GM15510 (cell line): ENCODE data around the gene ENTREP3.

Experiments
- POLR2A ChIP-seq: IDR thresholded peaks from 3 replicates; pipeline ENCODE4 v1.6.1; 2011; ENCODE audit warnings: borderline replicate concordance; ENCODE audit not compliant: insufficient read length; ENCODE audit errors: extremely low read depth

The ENTREP3 gene, protein sequence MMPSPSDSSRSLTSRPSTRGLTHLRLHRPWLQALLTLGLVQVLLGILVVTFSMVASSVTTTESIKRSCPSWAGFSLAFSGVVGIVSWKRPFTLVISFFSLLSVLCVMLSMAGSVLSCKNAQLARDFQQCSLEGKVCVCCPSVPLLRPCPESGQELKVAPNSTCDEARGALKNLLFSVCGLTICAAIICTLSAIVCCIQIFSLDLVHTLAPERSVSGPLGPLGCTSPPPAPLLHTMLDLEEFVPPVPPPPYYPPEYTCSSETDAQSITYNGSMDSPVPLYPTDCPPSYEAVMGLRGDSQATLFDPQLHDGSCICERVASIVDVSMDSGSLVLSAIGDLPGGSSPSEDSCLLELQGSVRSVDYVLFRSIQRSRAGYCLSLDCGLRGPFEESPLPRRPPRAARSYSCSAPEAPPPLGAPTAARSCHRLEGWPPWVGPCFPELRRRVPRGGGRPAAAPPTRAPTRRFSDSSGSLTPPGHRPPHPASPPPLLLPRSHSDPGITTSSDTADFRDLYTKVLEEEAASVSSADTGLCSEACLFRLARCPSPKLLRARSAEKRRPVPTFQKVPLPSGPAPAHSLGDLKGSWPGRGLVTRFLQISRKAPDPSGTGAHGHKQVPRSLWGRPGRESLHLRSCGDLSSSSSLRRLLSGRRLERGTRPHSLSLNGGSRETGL

GRCh38 chr1:155255243-155256007 lies at the start of gene ENTREP3:
TSS of gene ENTREP3 (minus strand) at chr1:155255483. CDS start at chr1:155254877, 606 bp downstream.
- peak; percentile 65 for TF ChIP-seq POLR2A

DNA sequence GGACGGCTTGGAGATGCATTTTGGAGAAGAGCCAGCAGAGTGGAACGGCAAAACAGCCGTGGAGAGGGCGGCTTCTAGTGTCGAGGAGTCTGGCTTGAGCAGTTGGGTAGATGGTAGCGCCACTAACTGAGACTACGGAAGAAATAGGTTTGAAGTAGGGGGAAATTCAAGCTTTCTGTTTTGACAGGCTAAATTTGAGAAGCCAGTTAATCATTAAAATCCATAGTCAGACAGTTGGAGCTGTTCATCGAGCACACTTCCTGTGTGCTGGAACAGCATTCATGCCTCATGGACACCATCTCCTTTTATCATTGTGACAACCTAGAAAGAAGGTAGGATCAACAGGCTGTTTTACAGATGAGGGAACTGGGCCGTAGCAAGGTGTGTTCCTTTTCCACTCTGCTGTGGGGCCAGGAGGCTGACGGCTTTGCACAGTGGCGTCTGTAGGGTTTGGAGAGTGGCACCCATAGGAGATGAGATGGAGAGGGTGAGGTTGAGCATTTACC lies 49.3 kb upstream of the ENTREP3 start:
- no peak for TF ChIP-seq POLR2A

GRCh38 chr1:155301342-155301841 lies 46.1 kb upstream of the ENTREP3 start, which contains the start of gene PKLR:
TSS of gene PKLR (minus strand) at chr1:155301438. CDS start at chr1:155301395, 43 bp downstream.
- no peak for TF ChIP-seq POLR2A

DNA sequence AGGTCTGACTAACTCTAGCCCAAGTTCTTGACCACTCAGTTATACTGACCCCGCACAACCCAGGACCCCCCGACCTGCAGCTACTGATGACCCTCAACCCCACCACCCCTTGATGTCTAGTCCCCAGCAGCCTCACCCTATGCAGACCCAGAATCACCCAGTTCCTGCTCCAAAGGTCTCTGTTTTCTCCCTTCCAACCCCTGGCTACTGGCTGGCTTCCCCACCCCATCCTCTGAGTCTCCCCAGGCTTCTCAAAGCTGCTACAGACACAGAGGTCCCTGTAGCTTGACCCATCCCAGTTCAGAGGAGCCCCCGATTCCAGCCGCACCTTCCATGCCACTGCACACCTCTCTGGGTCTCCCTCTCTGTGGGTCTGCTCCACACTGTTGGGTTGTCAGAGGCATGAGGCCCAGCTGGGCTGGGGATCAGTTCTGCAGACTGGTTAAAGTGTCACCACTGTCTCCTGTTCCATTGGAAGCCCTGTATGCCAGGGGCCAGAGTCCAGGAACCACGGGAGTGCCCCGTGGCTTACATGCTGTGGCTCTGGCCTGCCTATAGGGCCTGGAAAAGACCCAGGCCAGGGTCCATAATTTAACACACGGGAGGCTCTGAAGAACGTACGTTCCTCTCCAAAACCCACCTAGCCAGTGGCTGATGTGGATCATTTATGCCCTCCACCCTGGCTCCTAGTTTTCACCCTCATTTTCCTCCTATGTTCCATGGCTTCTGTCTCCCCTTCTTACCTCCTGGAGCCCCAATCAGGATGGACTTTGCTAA lies 45.5 kb upstream of the ENTREP3 start:
- no peak for TF ChIP-seq POLR2A

DNA sequence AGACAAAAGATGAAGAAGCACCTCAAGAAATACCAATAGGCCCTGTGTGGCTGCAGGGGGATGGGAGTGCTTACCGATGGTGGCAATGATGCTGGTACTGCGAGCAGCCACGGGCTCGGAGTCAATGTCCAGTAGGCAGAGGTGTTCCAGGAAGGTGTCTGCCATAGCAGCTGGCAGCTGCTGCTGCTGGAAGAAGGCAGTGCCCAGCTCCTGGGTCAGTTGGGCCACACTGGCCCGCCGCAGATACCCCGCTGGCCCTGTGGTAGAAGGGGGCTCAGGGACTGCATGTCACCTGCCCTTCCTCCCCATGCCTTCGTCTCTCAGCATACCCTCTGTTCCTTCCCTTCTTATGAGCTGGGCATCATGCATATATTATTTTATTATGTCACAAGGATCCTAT lies 44.7 kb upstream of the ENTREP3 start:
- TF ChIP-seq POLR2A: no peak

DNA sequence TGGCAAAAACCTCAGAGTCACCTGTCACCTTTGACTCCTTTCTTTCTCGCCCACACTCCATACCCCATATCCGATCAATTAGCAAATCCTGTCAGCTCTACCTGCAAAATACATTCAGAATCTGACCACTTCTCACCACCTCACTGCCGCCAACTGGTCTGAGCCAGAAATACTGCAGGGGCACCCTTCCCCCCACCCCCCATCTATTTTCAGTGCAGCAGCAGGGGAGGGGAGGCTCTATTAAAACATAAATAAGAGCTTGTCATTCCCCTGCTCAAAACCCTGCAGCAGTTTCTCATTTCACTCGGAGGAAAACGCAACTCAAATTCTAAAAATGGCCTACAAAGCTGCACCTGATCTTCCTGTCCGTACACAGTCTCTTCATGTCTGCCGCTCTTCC lies 42.1 kb upstream of the ENTREP3 start:
- no peak for TF ChIP-seq POLR2A

DNA sequence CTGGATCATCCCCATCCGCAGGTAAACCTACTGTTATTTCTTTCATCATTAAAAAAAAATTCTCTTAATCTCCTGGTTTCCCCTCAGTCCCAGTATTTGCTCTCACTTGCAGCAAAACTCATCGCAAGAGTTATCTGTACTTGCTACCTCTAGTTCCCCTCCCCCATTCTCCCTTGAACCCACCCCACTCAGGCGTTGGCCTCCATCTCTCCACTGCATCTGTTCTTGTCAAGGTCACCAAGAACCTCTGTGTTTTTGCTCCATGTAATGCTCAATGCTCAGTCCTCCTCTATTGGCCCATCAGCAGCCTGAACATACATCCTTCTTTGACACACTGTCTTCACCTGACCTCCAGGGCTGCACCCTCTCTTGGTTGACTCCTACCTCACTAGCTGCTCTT lies 41.4 kb upstream of the ENTREP3 start:
- TF ChIP-seq POLR2A: no peak

GRCh38 chr1:155295942-155296267 lies 40.6 kb upstream of the ENTREP3 start:
- no peak for TF ChIP-seq POLR2A

DNA sequence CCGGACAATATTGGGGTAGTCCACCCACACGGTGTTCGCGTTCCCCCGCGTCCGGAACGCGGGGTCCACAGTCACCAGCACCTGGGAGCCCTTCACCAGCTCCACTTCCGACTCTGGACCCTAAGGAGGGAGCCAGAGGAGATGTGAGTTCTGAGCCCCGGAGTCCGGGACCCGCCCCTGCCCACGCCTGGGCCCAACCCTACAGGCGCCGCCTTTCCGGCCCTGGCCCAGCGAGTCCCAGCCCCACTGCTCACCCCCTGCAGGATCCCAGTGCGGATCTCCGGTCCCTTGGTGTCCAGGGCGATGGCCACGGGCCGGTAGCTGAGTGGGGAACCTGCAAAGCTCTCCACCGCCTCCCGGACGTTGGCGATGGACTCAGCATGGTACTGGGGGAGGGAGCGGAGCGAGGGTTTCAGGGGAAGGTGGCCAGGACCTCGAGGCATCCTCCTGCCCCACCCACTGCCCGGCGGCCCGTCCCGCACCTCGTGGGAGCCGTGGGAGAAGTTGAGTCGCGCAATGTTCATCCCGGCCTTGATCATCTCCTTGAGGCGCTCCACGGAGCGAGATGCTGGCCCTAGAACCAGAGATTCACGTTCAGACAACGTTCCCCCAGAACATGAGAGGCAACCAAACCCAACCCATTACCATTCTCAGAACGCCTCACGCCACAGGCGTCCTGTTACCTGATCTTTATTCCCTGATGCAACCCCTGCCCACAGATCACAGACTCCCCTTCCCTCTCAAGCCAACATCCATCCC lies 40.1 kb upstream of the ENTREP3 start:
- no peak for TF ChIP-seq POLR2A

DNA sequence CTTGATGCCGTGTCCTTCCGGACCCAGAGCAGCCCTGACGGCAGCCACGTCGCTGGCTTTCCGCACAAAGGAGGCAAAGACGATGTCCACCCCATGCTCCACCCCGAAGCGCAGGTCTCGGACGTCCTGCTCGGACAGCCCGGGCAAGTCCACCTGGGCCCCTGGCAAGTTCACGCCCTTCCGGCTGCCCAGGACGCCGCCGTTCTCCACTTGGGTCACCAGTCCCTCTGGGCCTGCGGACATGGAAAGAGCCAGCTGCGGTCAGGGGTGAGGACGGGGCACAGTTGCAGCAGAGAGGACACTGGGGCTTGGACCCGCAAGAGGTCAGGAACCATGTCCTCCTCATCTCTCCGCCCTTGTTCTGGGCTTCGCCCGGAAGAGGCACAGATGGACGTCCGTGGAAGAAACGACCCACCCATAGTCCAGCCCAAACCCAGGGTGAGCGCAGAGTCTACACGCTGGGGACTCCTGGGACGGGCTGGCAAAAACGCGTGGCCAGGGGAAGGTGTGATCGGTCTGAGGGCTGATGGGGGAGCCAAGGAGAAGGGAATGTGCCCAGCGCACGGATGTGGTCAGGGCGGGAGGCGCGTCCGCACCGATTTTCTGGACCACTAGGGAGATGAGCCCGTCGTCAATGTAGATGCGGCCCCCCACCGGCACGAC lies 39.4 kb upstream of the ENTREP3 start:
- TF ChIP-seq POLR2A: no peak

DNA sequence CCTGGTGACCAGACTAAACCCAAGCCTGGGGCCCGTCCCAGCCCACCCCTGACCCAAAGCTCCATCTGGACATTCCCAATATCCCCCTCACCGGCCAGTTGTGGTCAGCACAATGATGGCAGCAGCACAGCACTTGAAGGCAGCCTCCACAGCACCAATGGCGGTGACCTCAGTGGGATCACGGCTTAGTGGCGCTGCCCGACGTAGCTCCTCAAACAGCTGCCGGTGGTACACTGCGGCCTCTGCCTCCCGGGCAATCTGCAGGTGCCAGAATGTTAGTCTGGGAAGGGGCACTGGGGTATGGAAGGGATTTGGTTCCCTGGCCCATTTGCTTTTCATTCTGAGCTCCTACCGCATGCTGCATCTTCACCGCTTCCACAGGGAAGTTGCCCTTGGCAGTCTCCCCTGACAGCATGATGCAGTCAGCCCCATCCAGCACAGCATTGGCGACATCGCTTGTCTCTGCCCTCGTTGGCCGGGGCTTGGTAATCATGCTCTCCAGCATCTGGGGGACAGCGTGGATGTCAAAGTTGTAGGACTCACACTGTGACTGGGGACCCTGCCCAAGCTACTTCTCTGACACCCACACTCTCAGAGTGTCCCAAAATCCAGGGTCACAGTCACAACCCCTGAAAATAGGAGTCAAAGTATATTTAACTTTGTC lies 37.9 kb upstream of the ENTREP3 start:
- TF ChIP-seq POLR2A: no peak

- TF ChIP-seq POLR2A: no peak
Observed at GRCh38 chr1:155287987-155288543, 32.8 kb upstream of the ENTREP3 start.
